PC-3 (cell line): ENCODE data around the gene HLA-G. TPM values are rescaled to one million over a fixed set of nuclear protein-coding genes. Genes with fewer than 3 reads are reported as not detected.
A peak's percentile ranks its signal among the peaks of the same experiment; 100 is the strongest.

Experiments used
- ATAC-seq: fragments of 200-7000 bp; cut with Tn5 transposase; 2 replicates; pipeline ENCODE4 v1.9.1; 2020; ENCODE audit warnings: mild to moderate bottlenecking, moderate library complexity
- BruUV-seq: library from RNA; stranded (reverse); fragments of 400-500 nt; replicated peaks from 2 replicates; lab custom pipeline; 2021; lab: Mats Ljungman, UMichigan
- CTCF ChIA-PET: fragments of 300-600 bp; sonication (Branson Sonifier 250); formaldehyde crosslinking; loops from one replicate; lab custom pipeline; 2022; ENCODE audit warnings: antibody characterized with exemption; lab: Charles Lee
- POLR2A ChIA-PET: fragments of 300-600 bp; sonication (Branson Sonifier 250); formaldehyde crosslinking; loops from one replicate; lab custom pipeline; 2022; ENCODE audit warnings: antibody characterized with exemption; ENCODE audit not compliant: unreplicated experiment; lab: Charles Lee
- DNase-seq: peaks from one replicate; pipeline ENCODE4 v3.0.0-alpha.2; 2015
- H2AFZ ChIP-seq: fragments of 300-600 bp; sonication (generic); 2 replicates; pipeline ENCODE4 v1.6.0; 2016; ENCODE audit warnings: antibody characterized with exemption, low read length
- H3F3A ChIP-seq: fragments of 300-600 bp; sonication (generic); one replicate; pipeline ENCODE4 v1.6.0; 2017; ENCODE audit warnings: antibody characterized with exemption, low read length, control low read depth, mild to moderate bottlenecking; ENCODE audit not compliant: unreplicated experiment
- H3K27ac ChIP-seq: fragments of 300-600 bp; sonication (generic); 2 replicates; pipeline ENCODE4 v1.5.1; 2016; ENCODE audit warnings: mild to moderate bottlenecking, low read length
- H3K27me3 ChIP-seq: fragments of 300-600 bp; sonication (generic); 2 replicates; pipeline ENCODE4 v1.6.1; 2016; ENCODE audit warnings: low read length, mixed read lengths
- H3K36me3 ChIP-seq: fragments of 300-600 bp; sonication (generic); 2 replicates; pipeline ENCODE4 v1.6.1; 2016; ENCODE audit warnings: low read depth, mixed run types, low read length, mixed read lengths
- H3K4me1 ChIP-seq: fragments of 300-600 bp; sonication (generic); 2 replicates; pipeline ENCODE4 v1.5.1; 2016; ENCODE audit warnings: low read length; ENCODE audit not compliant: insufficient read depth
- H3K4me2 ChIP-seq: fragments of 300-600 bp; sonication (generic); 2 replicates; pipeline ENCODE4 v1.6.0; 2016; ENCODE audit warnings: low read length
- H3K4me3 ChIP-seq: fragments of 300-600 bp; sonication (generic); 2 replicates; pipeline ENCODE4 v1.5.1; 2016; ENCODE audit warnings: mild to moderate bottlenecking, low read length, mixed read lengths
- H3K79me2 ChIP-seq: fragments of 300-600 bp; sonication (generic); 2 replicates; pipeline ENCODE4 v1.6.1; 2017; ENCODE audit warnings: low read length, mixed read lengths
- H3K9ac ChIP-seq: fragments of 300-600 bp; sonication (generic); 2 replicates; pipeline ENCODE4 v1.6.0; 2016; ENCODE audit warnings: mild to moderate bottlenecking, low read length
- H3K9me2 ChIP-seq: fragments of 300-600 bp; sonication (generic); replicated peaks from 2 replicates; pipeline ENCODE4 v1.6.1; 2016; ENCODE audit warnings: mixed run types, low read length, mixed read lengths
- H3K9me3 ChIP-seq: fragments of 300-600 bp; sonication (generic); 2 replicates; pipeline ENCODE4 v1.6.1; 2016; ENCODE audit warnings: low read length, mixed read lengths
- H4K20me1 ChIP-seq: fragments of 300-600 bp; sonication (generic); 2 replicates; pipeline ENCODE4 v1.6.1; 2016; ENCODE audit warnings: low read length, mixed read lengths
- EZH2 ChIP-seq: fragments of 300-600 bp; sonication (generic); IDR thresholded peaks from one replicate; pipeline ENCODE4 v1.6.1; 2017; ENCODE audit warnings: antibody characterized with exemption, mild to moderate bottlenecking, low read length; ENCODE audit not compliant: unreplicated experiment
- EZH2phosphoT487 ChIP-seq: fragments of 300-600 bp; sonication (generic); IDR thresholded peaks from 2 replicates; pipeline ENCODE4 v1.6.1; 2018; ENCODE audit warnings: mild to moderate bottlenecking, antibody characterized with exemption, low read length, borderline replicate concordance
- intact Hi-C: fragments of 100-400 bp; cut with micrococcal nuclease; formaldehyde crosslinking; loops from 2 replicates; pipeline ENCODE4 v1.9.0; 2023
- total RNA-seq: library from RNA; depleted of rRNA; stranded (reverse); fragments of >200 nt; gene quantifications from 2 replicates; pipeline ENCODE4 v1.2.3, GENCODE V29; 2014
- TF ChIP-seq, protein P1 (sequence below): fragments of 300-600 bp; sonication (generic); conservative IDR thresholded peaks from 2 replicates; pipeline ENCODE4 v1.5.1; 2017; ENCODE audit warnings: antibody characterized with exemption, low read depth, mild to moderate bottlenecking, low read length

The HLA-G gene
- total RNA-seq, 1 experiment from 2014 or later, result not detected

DNA sequence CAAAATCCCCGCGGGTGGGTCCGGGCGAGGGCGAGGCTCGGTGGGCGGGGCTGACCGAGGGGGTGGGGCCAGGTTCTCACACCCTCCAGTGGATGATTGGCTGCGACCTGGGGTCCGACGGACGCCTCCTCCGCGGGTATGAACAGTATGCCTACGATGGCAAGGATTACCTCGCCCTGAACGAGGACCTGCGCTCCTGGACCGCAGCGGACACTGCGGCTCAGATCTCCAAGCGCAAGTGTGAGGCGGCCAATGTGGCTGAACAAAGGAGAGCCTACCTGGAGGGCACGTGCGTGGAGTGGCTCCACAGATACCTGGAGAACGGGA, 809 bp downstream of the HLA-G start:
- H2AFZ ChIP-seq, result no peak overlapping the region
- H3K9me3 ChIP-seq, result no peaks in the 10 kb centered on the region
- H3K79me2 ChIP-seq, result no peaks in the 10 kb centered on the region
- ChIA-PET CTCF (no interaction called here), POLR2A (no interaction called here)
- no peaks in the 10 kb centered on the region for H3K27me3 ChIP-seq
- no peaks in the 10 kb centered on the region for H3F3A ChIP-seq
- H3K4me3 ChIP-seq, result no peak overlapping the region
- DNase-seq (no peak), ATAC-seq (no peak)
- BruUV-seq, result no TSS peak
- H3K27ac ChIP-seq, result no peak overlapping the region
- H3K4me2 ChIP-seq, result 0 out of 2 replicates have a peak overlapping the region, but pooled peaks have one; percentile 22
- intact Hi-C loops, result no loop called here
- peaks cover 4% of the 10 kb centered on the region; the same call in 1 of the 2 replicates for H3K4me1 ChIP-seq
- no peaks in the 10 kb centered on the region for H3K36me3 ChIP-seq
- no peaks in the 10 kb centered on the region for H4K20me1 ChIP-seq
- H3K9me2 ChIP-seq, result no peaks in the 10 kb centered on the region
- TF ChIP-seq EZH2 (no peak), EZH2phosphoT487 (no peak)
- TF ChIP-seq, protein P1, sequence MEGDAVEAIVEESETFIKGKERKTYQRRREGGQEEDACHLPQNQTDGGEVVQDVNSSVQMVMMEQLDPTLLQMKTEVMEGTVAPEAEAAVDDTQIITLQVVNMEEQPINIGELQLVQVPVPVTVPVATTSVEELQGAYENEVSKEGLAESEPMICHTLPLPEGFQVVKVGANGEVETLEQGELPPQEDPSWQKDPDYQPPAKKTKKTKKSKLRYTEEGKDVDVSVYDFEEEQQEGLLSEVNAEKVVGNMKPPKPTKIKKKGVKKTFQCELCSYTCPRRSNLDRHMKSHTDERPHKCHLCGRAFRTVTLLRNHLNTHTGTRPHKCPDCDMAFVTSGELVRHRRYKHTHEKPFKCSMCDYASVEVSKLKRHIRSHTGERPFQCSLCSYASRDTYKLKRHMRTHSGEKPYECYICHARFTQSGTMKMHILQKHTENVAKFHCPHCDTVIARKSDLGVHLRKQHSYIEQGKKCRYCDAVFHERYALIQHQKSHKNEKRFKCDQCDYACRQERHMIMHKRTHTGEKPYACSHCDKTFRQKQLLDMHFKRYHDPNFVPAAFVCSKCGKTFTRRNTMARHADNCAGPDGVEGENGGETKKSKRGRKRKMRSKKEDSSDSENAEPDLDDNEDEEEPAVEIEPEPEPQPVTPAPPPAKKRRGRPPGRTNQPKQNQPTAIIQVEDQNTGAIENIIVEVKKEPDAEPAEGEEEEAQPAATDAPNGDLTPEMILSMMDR, result no peak
- no peak overlapping the region for H3K9ac ChIP-seq

DNA sequence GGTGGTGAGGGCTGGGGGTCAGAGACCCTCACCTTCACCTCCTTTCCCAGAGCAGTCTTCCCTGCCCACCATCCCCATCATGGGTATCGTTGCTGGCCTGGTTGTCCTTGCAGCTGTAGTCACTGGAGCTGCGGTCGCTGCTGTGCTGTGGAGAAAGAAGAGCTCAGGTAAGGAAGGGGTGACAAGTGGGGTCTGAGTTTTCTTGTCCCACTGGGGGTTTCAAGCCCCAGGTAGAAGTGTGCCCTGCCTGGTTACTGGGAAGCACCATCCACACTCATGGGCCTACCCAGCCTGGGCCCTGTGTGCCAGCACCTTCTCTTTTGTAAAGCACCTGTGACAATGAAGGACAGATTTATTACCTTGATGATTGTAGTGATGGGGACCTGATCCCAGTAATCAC, 2.1 kb downstream of the HLA-G start:
- no peaks in the 10 kb centered on the region for H3F3A ChIP-seq
- H3K9me3 ChIP-seq, result no peaks in the 10 kb centered on the region
- H3K4me1 ChIP-seq, result peaks cover 4% of the 10 kb centered on the region; the same call in 1 of the 2 replicates
- no peak overlapping the region for H3K4me2 ChIP-seq
- no peak for ATAC-seq
- no peaks in the 10 kb centered on the region for H3K27me3 ChIP-seq
- intact Hi-C loops, result no loop called here
- CTCF ChIA-PET, result no interaction called here
- no peak overlapping the region for H3K4me3 ChIP-seq
- H2AFZ ChIP-seq, result no peak overlapping the region
- H3K36me3 ChIP-seq, result no peaks in the 10 kb centered on the region; the same call in 1 of the 2 replicates
- H3K79me2 ChIP-seq, result no peaks in the 10 kb centered on the region
- H3K9ac ChIP-seq, result no peak overlapping the region
- H4K20me1 ChIP-seq, result no peaks in the 10 kb centered on the region
- no peak for DNase-seq
- BruUV-seq, result no TSS peak
- TF ChIP-seq, protein P1, result no peak
- H3K27ac ChIP-seq, result no peak overlapping the region
- POLR2A ChIA-PET, result no interaction called here
- no peaks in the 10 kb centered on the region for H3K9me2 ChIP-seq

DNA sequence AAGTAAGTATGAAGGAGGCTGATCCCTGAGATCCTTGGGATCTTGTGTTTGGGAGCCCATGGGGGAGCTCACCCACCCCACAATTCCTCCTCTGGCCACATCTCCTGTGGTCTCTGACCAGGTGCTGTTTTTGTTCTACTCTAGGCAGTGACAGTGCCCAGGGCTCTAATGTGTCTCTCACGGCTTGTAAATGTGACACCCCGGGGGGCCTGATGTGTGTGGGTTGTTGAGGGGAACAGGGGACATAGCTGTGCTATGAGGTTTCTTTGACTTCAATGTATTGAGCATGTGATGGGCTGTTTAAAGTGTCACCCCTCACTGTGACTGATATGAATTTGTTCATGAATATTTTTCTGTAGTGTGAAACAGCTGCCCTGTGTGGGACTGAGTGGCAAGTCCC, 2.8 kb downstream of the HLA-G start:
- Histone ChIP-seq H3K9ac (no peak overlapping the region), H3K79me2 (no peaks in the 10 kb centered on the region), H3K4me3 (no peak overlapping the region), H4K20me1 (no peaks in the 10 kb centered on the region), H2AFZ (no peak overlapping the region), H3K9me2 (no peaks in the 10 kb centered on the region), H3F3A (no peaks in the 10 kb centered on the region), H3K9me3 (no peaks in the 10 kb centered on the region), H3K27me3 (no peaks in the 10 kb centered on the region), H3K27ac (no peak overlapping the region), H3K4me1 (peaks cover 4% of the 10 kb centered on the region; the same call in 1 of the 2 replicates), H3K36me3 (no peaks in the 10 kb centered on the region; the same call in 1 of the 2 replicates), H3K4me2 (no peak overlapping the region)
- DNase-seq, result no peak
- no peak for ATAC-seq
- TF ChIP-seq EZH2phosphoT487 (no peak), EZH2 (no peak)
- TF ChIP-seq, protein P1, result no peak
- no TSS peak for BruUV-seq
- intact Hi-C loops, result no loop called here
- ChIA-PET CTCF (no interaction called here), POLR2A (interaction anchor here (0.6 kb wide), 1 partner anchor 14 kb away, joined by 4 read pairs; no protein-coding TSS in a partner anchor)
